Neural cell (in vitro differentiated cells): ENCODE data around the gene PRR12. TPM values are rescaled to one million over a fixed set of nuclear protein-coding genes. Genes with fewer than 3 reads are reported as not detected.

Source experiments
- H2AFZ ChIP-seq: fragments of 200-600, 300-800 bp; sonication (generic), shearing (Covaris generic); 2 replicates; pipeline ENCODE4 v1.6.0; 2014; ENCODE audit warnings: low read depth, mild to moderate bottlenecking, antibody characterized with exemption, low read length, moderate library complexity
- H3F3A ChIP-seq: fragments of 200-600 bp; shearing (Covaris generic); 2 replicates; pipeline ENCODE4 v1.6.1; 2016; ENCODE audit warnings: mild to moderate bottlenecking, moderate library complexity, mixed read lengths, antibody characterized with exemption, low read length; ENCODE audit not compliant: insufficient read depth, poor library complexity, severe bottlenecking
- H3K27ac ChIP-seq: fragments of 200-600, 300-800 bp; sonication (generic), shearing (Covaris generic); 2 replicates; pipeline ENCODE4 v1.5.1; 2014; ENCODE audit warnings: mild to moderate bottlenecking, low read length, moderate library complexity
- H3K27me3 ChIP-seq: fragments of 300-800, 200-600 bp; sonication (generic), shearing (Covaris generic); 2 replicates; pipeline ENCODE4 v1.6.0; 2014; ENCODE audit warnings: mild to moderate bottlenecking, low read depth, low read length, moderate library complexity; ENCODE audit not compliant: insufficient read depth
- H3K36me3 ChIP-seq: fragments of 300-800, 200-600 bp; sonication (generic), shearing (Covaris generic); 2 replicates; pipeline ENCODE4 v1.5.1; 2014; ENCODE audit warnings: mild to moderate bottlenecking, antibody characterized with exemption, low read length, moderate library complexity; ENCODE audit not compliant: insufficient read depth
- H3K4me2 ChIP-seq: fragments of 300-800, 200-600 bp; sonication (generic), shearing (Covaris generic); 2 replicates; pipeline ENCODE4 v1.6.0; 2014; ENCODE audit warnings: mild to moderate bottlenecking, low read length
- H3K4me3 ChIP-seq: fragments of 300-800, 200-600 bp; sonication (generic), shearing (Covaris generic); 2 replicates; pipeline ENCODE4 v1.5.1; 2014; ENCODE audit warnings: mild to moderate bottlenecking, low read length, moderate library complexity
- H3K79me2 ChIP-seq: fragments of 200-600 bp; shearing (Covaris generic); replicated peaks from 2 replicates; pipeline ENCODE4 v1.6.0; 2014; ENCODE audit warnings: mild to moderate bottlenecking, low read length, moderate library complexity; ENCODE audit not compliant: insufficient read depth
- H3K9ac ChIP-seq: fragments of 300-800, 200-600 bp; sonication (generic), shearing (Covaris generic); 2 replicates; pipeline ENCODE4 v1.6.1; 2016; ENCODE audit warnings: mild to moderate bottlenecking, low read length, mixed read lengths
- H3K9me2 ChIP-seq: fragments of 200-600 bp; shearing (Covaris generic); 2 replicates; pipeline ENCODE4 v1.6.1; 2016; ENCODE audit warnings: mild to moderate bottlenecking, low read length, mixed read lengths; ENCODE audit not compliant: insufficient read depth
- H3K9me3 ChIP-seq: fragments of 200-600, 300-800 bp; sonication (generic), shearing (Covaris generic); 2 replicates; pipeline ENCODE4 v1.6.1; 2016; ENCODE audit warnings: mild to moderate bottlenecking, mixed run types, low read length, moderate library complexity, mixed read lengths
- H4K20me1 ChIP-seq: fragments of 200-600 bp; shearing (Covaris generic); 2 replicates; pipeline ENCODE4 v1.6.1; 2016; ENCODE audit warnings: mild to moderate bottlenecking, mixed run types; ENCODE audit not compliant: insufficient read depth
- CTCF ChIP-seq: fragments of 450-650 bp; IDR thresholded peaks from 2 replicates; pipeline ENCODE4 v1.5.1; 2014; ENCODE audit warnings: antibody characterized with exemption, mild to moderate bottlenecking, moderate library complexity; ENCODE audit not compliant: poor library complexity, severe bottlenecking
- EP300 ChIP-seq: fragments of 450-650 bp; conservative IDR thresholded peaks from 2 replicates; pipeline ENCODE4 v1.6.1; 2014; ENCODE audit warnings: antibody characterized with exemption, mild to moderate bottlenecking, moderate library complexity; ENCODE audit not compliant: poor library complexity, severe bottlenecking
- EZH2 ChIP-seq: fragments of 200-600, 300-800 bp; shearing (Covaris generic), sonication (generic); IDR thresholded peaks from 2 replicates; pipeline ENCODE4 v1.6.1; 2014; ENCODE audit warnings: antibody characterized with exemption, low read length, borderline replicate concordance, mild to moderate bottlenecking; ENCODE audit not compliant: insufficient read depth, poor library complexity, severe bottlenecking
- MXI1 ChIP-seq: fragments of 450-650 bp; conservative IDR thresholded peaks from 2 replicates; pipeline ENCODE4 v1.6.1; 2014; ENCODE audit warnings: antibody characterized with exemption, mild to moderate bottlenecking; ENCODE audit not compliant: poor library complexity, severe bottlenecking
- RAD21 ChIP-seq: fragments of 450-650 bp; conservative IDR thresholded peaks from 2 replicates; pipeline ENCODE4 v1.6.1; 2014; ENCODE audit warnings: antibody characterized with exemption, mild to moderate bottlenecking, moderate library complexity
- SMC3 ChIP-seq: fragments of 450-650 bp; conservative IDR thresholded peaks from 2 replicates; pipeline ENCODE4 v1.6.1; 2014; ENCODE audit warnings: antibody characterized with exemption, mild to moderate bottlenecking, moderate library complexity; ENCODE audit not compliant: poor library complexity
- TAF1 ChIP-seq: IDR thresholded peaks from 2 replicates; pipeline ENCODE4 v1.6.1; 2012; ENCODE audit warnings: low read depth
- polyA plus RNA-seq: library from polyadenylated mRNA; depleted of rRNA; stranded (reverse); fragments of >200 nt; gene quantifications from 2 replicates; pipeline ENCODE4 v1.2.3, GENCODE V29; 2014
- TF ChIP-seq, protein P1 (sequence below): IDR thresholded peaks from 2 replicates; pipeline ENCODE4 v1.6.1; 2012; ENCODE audit warnings: borderline replicate concordance

Gene PRR12
- polyA plus RNA-seq, 1 donor from 2014 or later = 1.2 TPM

DNA sequence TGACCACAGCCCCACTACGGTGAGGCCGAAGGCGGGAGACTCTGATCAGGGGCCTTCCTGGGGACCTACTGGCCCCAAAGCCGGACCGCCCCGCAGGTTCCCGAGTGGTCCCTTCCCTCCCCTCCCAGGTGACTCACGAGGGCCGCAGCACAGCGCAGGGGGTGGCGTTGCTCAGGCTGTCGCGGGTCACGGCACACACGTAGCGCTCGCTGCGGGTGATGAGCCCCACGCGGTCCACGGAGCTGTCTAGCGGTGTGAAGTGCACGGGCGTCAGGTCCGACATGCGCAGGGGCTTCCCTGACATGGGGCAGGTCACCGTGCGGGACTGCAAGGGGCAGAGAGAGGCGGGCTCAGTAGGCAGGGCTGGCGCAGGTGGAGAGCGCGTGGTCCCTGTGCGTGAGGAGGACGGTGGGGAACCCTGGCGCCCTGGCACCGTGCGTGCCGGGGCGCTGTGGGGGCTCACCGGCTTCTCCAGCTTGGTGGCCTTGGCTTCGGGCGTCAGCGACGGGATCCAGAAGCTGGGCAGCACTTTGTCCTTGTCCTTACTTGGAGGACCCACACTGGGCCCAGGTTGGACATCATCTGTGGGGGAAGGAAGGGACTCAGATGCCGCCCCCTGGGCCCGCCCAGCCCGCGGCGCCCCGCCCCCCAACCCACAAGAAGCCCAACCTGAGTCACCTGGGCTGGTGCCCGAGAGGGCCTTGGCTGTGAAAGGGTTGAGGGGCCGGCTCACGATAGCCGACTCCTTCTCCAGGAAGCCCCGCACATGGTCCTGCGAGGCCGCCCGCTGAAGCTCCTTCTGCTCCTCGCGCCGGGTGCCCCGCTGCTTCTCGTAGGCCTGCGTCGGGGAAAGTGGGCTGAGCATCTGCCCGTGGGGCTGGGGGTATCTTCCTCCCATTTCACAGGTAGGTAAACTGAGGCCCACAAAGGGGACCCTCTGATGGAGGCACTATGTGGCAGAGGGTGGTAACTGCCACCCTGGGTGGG is 34.3 kb upstream of the PRR12 start:
- no peaks in the 10 kb centered on the region for H3K9me3 ChIP-seq
- no peak overlapping the region for H3K9ac ChIP-seq
- H3K4me2 ChIP-seq = no peak overlapping the region
- H3K79me2 ChIP-seq = no peaks in the 10 kb centered on the region
- no peak overlapping the region for H3K4me3 ChIP-seq
- TF ChIP-seq EZH2 (no peak), TAF1 (no peak), RAD21 (no peak), MXI1 (no peak), CTCF (no peak), EP300 (no peak)
- TF ChIP-seq, protein P1, sequence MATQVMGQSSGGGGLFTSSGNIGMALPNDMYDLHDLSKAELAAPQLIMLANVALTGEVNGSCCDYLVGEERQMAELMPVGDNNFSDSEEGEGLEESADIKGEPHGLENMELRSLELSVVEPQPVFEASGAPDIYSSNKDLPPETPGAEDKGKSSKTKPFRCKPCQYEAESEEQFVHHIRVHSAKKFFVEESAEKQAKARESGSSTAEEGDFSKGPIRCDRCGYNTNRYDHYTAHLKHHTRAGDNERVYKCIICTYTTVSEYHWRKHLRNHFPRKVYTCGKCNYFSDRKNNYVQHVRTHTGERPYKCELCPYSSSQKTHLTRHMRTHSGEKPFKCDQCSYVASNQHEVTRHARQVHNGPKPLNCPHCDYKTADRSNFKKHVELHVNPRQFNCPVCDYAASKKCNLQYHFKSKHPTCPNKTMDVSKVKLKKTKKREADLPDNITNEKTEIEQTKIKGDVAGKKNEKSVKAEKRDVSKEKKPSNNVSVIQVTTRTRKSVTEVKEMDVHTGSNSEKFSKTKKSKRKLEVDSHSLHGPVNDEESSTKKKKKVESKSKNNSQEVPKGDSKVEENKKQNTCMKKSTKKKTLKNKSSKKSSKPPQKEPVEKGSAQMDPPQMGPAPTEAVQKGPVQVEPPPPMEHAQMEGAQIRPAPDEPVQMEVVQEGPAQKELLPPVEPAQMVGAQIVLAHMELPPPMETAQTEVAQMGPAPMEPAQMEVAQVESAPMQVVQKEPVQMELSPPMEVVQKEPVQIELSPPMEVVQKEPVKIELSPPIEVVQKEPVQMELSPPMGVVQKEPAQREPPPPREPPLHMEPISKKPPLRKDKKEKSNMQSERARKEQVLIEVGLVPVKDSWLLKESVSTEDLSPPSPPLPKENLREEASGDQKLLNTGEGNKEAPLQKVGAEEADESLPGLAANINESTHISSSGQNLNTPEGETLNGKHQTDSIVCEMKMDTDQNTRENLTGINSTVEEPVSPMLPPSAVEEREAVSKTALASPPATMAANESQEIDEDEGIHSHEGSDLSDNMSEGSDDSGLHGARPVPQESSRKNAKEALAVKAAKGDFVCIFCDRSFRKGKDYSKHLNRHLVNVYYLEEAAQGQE = no peak
- H3K27me3 ChIP-seq = no peaks in the 10 kb centered on the region
- no peaks in the 10 kb centered on the region for H3K9me2 ChIP-seq
- no peaks in the 10 kb centered on the region for H3F3A ChIP-seq
- H4K20me1 ChIP-seq = no peaks in the 10 kb centered on the region
- H2AFZ ChIP-seq = no peak overlapping the region
- H3K36me3 ChIP-seq = no peaks in the 10 kb centered on the region
- H3K27ac ChIP-seq = no peak overlapping the region

- TF ChIP-seq, protein P1 = no peak
- no peak for TF ChIP-seq SMC3
- Histone ChIP-seq H3K4me3 (no peak overlapping the region), H3K27me3 (no peaks in the 10 kb centered on the region), H3K79me2 (no peaks in the 10 kb centered on the region), H3K4me2 (no peak overlapping the region), H4K20me1 (no peaks in the 10 kb centered on the region), H3F3A (no peaks in the 10 kb centered on the region), H3K9ac (no peak overlapping the region), H2AFZ (no peak overlapping the region), H3K9me2 (no peaks in the 10 kb centered on the region), H3K27ac (no peak overlapping the region), H3K36me3 (no peaks in the 10 kb centered on the region), H3K9me3 (no peaks in the 10 kb centered on the region)
Measured at GRCh38 chr19:49557641-49558325, 33.2 kb upstream of the PRR12 start.
